H1 (cell line): ENCODE results near the gene RPL13A. TPM values are rescaled to one million over a fixed set of nuclear protein-coding genes. Genes with fewer than 3 reads are reported as not detected.

Experiments
- CTCF ChIA-PET: fragments of 300-600 bp; sonication (Branson Sonifier 250); formaldehyde crosslinking; loops from one replicate; lab custom pipeline; 2021; ENCODE audit not compliant: partially characterized antibody; lab: Charles Lee
- POLR2A ChIA-PET: fragments of 300-600 bp; sonication (Branson Sonifier 250); formaldehyde crosslinking; loops from one replicate; lab custom pipeline; 2021; ENCODE audit warnings: inconsistent platforms; ENCODE audit not compliant: partially characterized antibody; lab: Charles Lee
- DNase-seq, 2 experiments: peaks; one replicate each; pipeline versions ENCODE4 v3.0.0 to v3.0.0-alpha.2; 2010 to 2022; ENCODE audit warnings: low spot score in 2 of 2, low read depth in 1 of 2, mixed read lengths in 1 of 2
- FAIRE-seq: peaks from 2 replicates; lab custom pipeline; 2011; peaks lifted over from hg19 to GRCh38; lab: Jason Lieb, UNC
- H2AFZ ChIP-seq: 2 replicates; pipeline ENCODE4 v1.8.1; 2012; ENCODE audit warnings: low read length, inconsistent platforms
- H2AK5ac ChIP-seq: 2 replicates; pipeline ENCODE4 v1.6.1; 2013; ENCODE audit warnings: low read depth, low read length
- H2BK120ac ChIP-seq: replicated peaks from 2 replicates; pipeline ENCODE3; 2013; ENCODE audit warnings: low read depth, low read length, inconsistent platforms
- H2BK12ac ChIP-seq: 2 replicates; pipeline ENCODE4 v1.6.1; 2013; ENCODE audit warnings: low read depth, low read length
- H2BK15ac ChIP-seq: 2 replicates; pipeline ENCODE4 v1.6.1; 2013; ENCODE audit warnings: low read length
- H2BK20ac ChIP-seq: 2 replicates; pipeline ENCODE4 v1.6.1; 2013; ENCODE audit warnings: low read length
- H2BK5ac ChIP-seq: 2 replicates; pipeline ENCODE4 v1.6.1; 2013; ENCODE audit warnings: low read depth, low read length
- H3K14ac ChIP-seq: 2 replicates; pipeline ENCODE4 v1.6.1; 2013; ENCODE audit warnings: inconsistent platforms; ENCODE audit not compliant: insufficient read length
- H3K18ac ChIP-seq: 2 replicates; pipeline ENCODE4 v1.6.1; 2013; ENCODE audit warnings: low read length; ENCODE audit errors: extremely low read depth
- H3K23ac ChIP-seq: 2 replicates; pipeline ENCODE4 v1.6.1; 2013; ENCODE audit warnings: inconsistent platforms; ENCODE audit not compliant: insufficient read length
- H3K23me2 ChIP-seq: 2 replicates; pipeline ENCODE4 v1.6.1; 2013; ENCODE audit warnings: low read depth, low read length
- H3K27ac ChIP-seq: 2 replicates; pipeline ENCODE4 v1.6.1; 2011; ENCODE audit warnings: low read depth, low read length, inconsistent platforms
- H3K27me3 ChIP-seq, 4 experiments: replicated peaks in 1 of 4; 1 replicate in 1 of 4; 2 replicates in 3 of 4; pipeline versions ENCODE4 v1.6.1 to v1.8.1; 2011 to 2013; ENCODE audit warnings: low read length in 3 of 4, mild to moderate bottlenecking in 3 of 4, inconsistent platforms in 2 of 4, mixed read lengths in 2 of 4, moderate library complexity in 1 of 4; ENCODE audit not compliant: control insufficient read depth in 3 of 4, insufficient read depth in 3 of 4; ENCODE audit errors: extremely low read depth in 1 of 4
- H3K36me3 ChIP-seq, 4 experiments: 2 replicates each; pipeline versions ENCODE4 v1.6.1 to v1.8.1; 2011 to 2013; ENCODE audit warnings: mild to moderate bottlenecking in 4 of 4, low read length in 3 of 4, moderate library complexity in 2 of 4, control low read depth in 1 of 4, inconsistent platforms in 1 of 4; ENCODE audit not compliant: insufficient read depth in 4 of 4, control insufficient read depth in 2 of 4
- H3K4ac ChIP-seq: replicated peaks from 2 replicates; pipeline ENCODE3; 2013; ENCODE audit warnings: low read length, low read depth, mixed read lengths, inconsistent platforms; ENCODE audit not compliant: insufficient read length
- H3K4me1 ChIP-seq, 4 experiments: replicated peaks in 1 of 4; 1 replicate in 1 of 4; 2 replicates in 3 of 4; pipeline versions ENCODE4 v1.6.1 to v1.8.1; 2011 to 2013; ENCODE audit warnings: low read length in 3 of 4, inconsistent platforms in 2 of 4, mixed read lengths in 1 of 4; ENCODE audit not compliant: insufficient read depth in 4 of 4, control insufficient read depth in 3 of 4
- H3K4me2 ChIP-seq, 2 experiments: 2 replicates each; pipeline versions ENCODE4 v1.6.1 to v1.8.1; 2011 to 2013; ENCODE audit warnings: low read depth in 2 of 2, low read length in 2 of 2, control low read depth in 1 of 2, inconsistent platforms in 1 of 2, mild to moderate bottlenecking in 1 of 2; ENCODE audit not compliant: insufficient read depth in 1 of 2
- H3K4me3 ChIP-seq, 4 experiments: fragments of 200-600, 300-600 bp in 1 of 4; sonication (generic), shearing (Covaris generic), sonication (Bioruptor Twin) in 1 of 4; 2 replicates each; pipeline versions ENCODE4 v1.5.1 to v1.8.1; 2011 to 2016; ENCODE audit warnings: low read length in 4 of 4, low read depth in 3 of 4, control low read depth in 2 of 4, inconsistent platforms in 2 of 4, mild to moderate bottlenecking in 2 of 4, mixed read lengths in 1 of 4, moderate library complexity in 1 of 4; ENCODE audit not compliant: insufficient read depth in 2 of 4; ENCODE audit errors: extremely low read depth in 1 of 4
- H3K56ac ChIP-seq: replicated peaks from 2 replicates; pipeline ENCODE3; 2013; ENCODE audit warnings: low read depth, mild to moderate bottlenecking, mixed read lengths, low read length, inconsistent platforms; ENCODE audit not compliant: insufficient read length
- H3K79me1 ChIP-seq: 2 replicates; pipeline ENCODE4 v1.6.1; 2013; ENCODE audit warnings: low read depth, low read length, control low read depth
- H3K79me2 ChIP-seq, 2 experiments: 2 replicates each; pipeline versions ENCODE4 v1.6.1 to v1.8.1; 2012 to 2013; ENCODE audit warnings: low read length in 2 of 2, mild to moderate bottlenecking in 2 of 2, inconsistent platforms in 1 of 2; ENCODE audit not compliant: insufficient read depth in 2 of 2, control insufficient read depth in 1 of 2
- H3K9ac ChIP-seq, 4 experiments: replicated peaks in 1 of 4; 1 replicate in 1 of 4; 2 replicates in 3 of 4; pipeline versions ENCODE4 v1.6.1 to v1.8.1; 2011 to 2013; ENCODE audit warnings: low read depth in 3 of 4, low read length in 3 of 4, control low read depth in 2 of 4, mild to moderate bottlenecking in 2 of 4, moderate library complexity in 2 of 4, inconsistent platforms in 1 of 4; ENCODE audit errors: extremely low read depth in 1 of 4
- H3K9me3 ChIP-seq, 2 experiments: 2 replicates each; pipeline versions ENCODE4 v1.6.1 to v1.8.1; 2012 to 2013; ENCODE audit warnings: mild to moderate bottlenecking in 2 of 2, moderate library complexity in 2 of 2, control low read depth in 1 of 2, inconsistent platforms in 1 of 2, low read depth in 1 of 2, low read length in 1 of 2, mixed read lengths in 1 of 2; ENCODE audit not compliant: insufficient read depth in 2 of 2
- H4K20me1 ChIP-seq, 2 experiments: replicated peaks in 1 of 2; 2 replicates each; pipeline versions ENCODE3 to v1.8.1; 2011 to 2013; ENCODE audit warnings: inconsistent platforms in 2 of 2, low read length in 2 of 2, mild to moderate bottlenecking in 1 of 2; ENCODE audit not compliant: insufficient read depth in 2 of 2, control insufficient read depth in 1 of 2
- H4K5ac ChIP-seq: 2 replicates; pipeline ENCODE4 v1.6.1; 2013; ENCODE audit warnings: low read length, low read depth, mixed read lengths, inconsistent platforms; ENCODE audit not compliant: insufficient read length
- H4K8ac ChIP-seq: 2 replicates; pipeline ENCODE4 v1.8.0; 2013; ENCODE audit warnings: mild to moderate bottlenecking, moderate library complexity, low read length, inconsistent platforms; ENCODE audit not compliant: insufficient read depth; ENCODE audit errors: extremely low read depth
- H4K91ac ChIP-seq: replicated peaks from 2 replicates; pipeline ENCODE3; 2013; ENCODE audit warnings: low read length, mixed read lengths, inconsistent platforms; ENCODE audit not compliant: insufficient read length
- ASH2L ChIP-seq: fragments of 200-600, 300-600 bp; sonication (generic); IDR thresholded peaks from one replicate; pipeline ENCODE4 v1.7.1; 2017; ENCODE audit warnings: low read length
- KDM4A ChIP-seq: IDR thresholded peaks from one replicate; pipeline ENCODE4 v1.7.1; 2012; ENCODE audit warnings: low read depth, mild to moderate bottlenecking, moderate library complexity, low read length, inconsistent platforms; ENCODE audit not compliant: severe bottlenecking
- POU5F1 ChIP-seq: IDR thresholded peaks from 2 replicates; pipeline ENCODE4 v1.6.1; 2011; ENCODE audit warnings: low read depth, mild to moderate bottlenecking, low read length, moderate library complexity
- WGBS, 2 experiments: shearing (Covaris generic) in 1 of 2; methylation state at CpG; one replicate each; pipeline versions ENCODE4 v1.1.6 to v1.1.7; 2013 to 2015; ENCODE audit warnings: low lambda C conversion rate in 2 of 2, mixed read lengths in 2 of 2, inconsistent platforms in 1 of 2, low coverage in 1 of 2, missing lambda C conversion rate in 1 of 2; ENCODE audit not compliant: insufficient replicate concordance in 2 of 2, insufficient coverage in 1 of 2, insufficient read length in 1 of 2; ENCODE audit errors: extremely low coverage in 1 of 2, missing lambda C conversion rate in 1 of 2; 5-methylcytosine and 5-hydroxymethylcytosine counted together
- polyA plus RNA-seq, 7 experiments: library from polyadenylated mRNA; depleted of rRNA in 3 of 7; stranded (reverse) in 5 of 7; unstranded in 2 of 7; fragments of >200 nt in 5 of 7; fragments of 200-250 nt in 2 of 7; gene quantifications; 1 replicate in 5 of 7; 2 replicates in 1 of 7; 4 replicates in 1 of 7; pipeline versions ENCODE4 v1.2.1 to v1.2.3, GENCODE V29; 2011 to 2013; ENCODE audit warnings: missing spikeins in 2 of 7, mixed read lengths in 2 of 7
- total RNA-seq: library from RNA; stranded (reverse); fragmentation: NEBNext Ultra II Directional; extraction: Animal tissue kit (Norgen Biotek cat#: 25700); gene quantifications from 2 replicates; pipeline ENCODE4 v1.2.1, GENCODE V29; 2021

Gene RPL13A
- total and polyA plus RNA-seq, 2 of the 8 experiments (the other 6 are each of a cell fraction or from before 2014, with no cell fraction given): 3,305 to 8,868 TPM

GRCh38 chr19:49441960-49442350, 45.5 kb upstream of the RPL13A start:
- H3K9ac ChIP-seq: no peak overlapping the region
- H2AFZ ChIP-seq: no peak overlapping the region
- no peak overlapping the region for H2BK15ac ChIP-seq

More at GRCh38 chr19:49441960-49442350, 45.5 kb upstream of the RPL13A start:
- no peak overlapping the region for H2BK120ac ChIP-seq
- H3K4me3 ChIP-seq: peak overlapping the region; percentile 36 to 57 (median 44); a peak in 6 of 8 replicates
- WGBS, 2 experiments: 21% methylated on average over 14 of the region's 14 CpGs; no CpG with 5 or more reads in 1 of the 2 experiments
- H3K18ac ChIP-seq: peak overlapping the region; percentile 3; the same call in 1 of the 2 replicates
- no peaks in the 10 kb centered on the region for H3K79me2 ChIP-seq
- no peak overlapping the region for H2AK5ac ChIP-seq
- peaks cover 5 to 8% (median 6%) of the 10 kb centered on the region in 4 experiments; a peak in 6 of 8 replicates for H3K36me3 ChIP-seq
- peaks cover 3% of the 10 kb centered on the region in 2 experiments for H4K20me1 ChIP-seq
- no peak overlapping the region for H2BK20ac ChIP-seq
- H3K27ac ChIP-seq: no peak overlapping the region
- no peak overlapping the region for H3K4ac ChIP-seq
- H3K4me2 ChIP-seq: peak overlapping the region; percentile 53 to 73
- H4K91ac ChIP-seq: no peak overlapping the region
- TF ChIP-seq KDM4A: peak; percentile 43
- peak; percentile 43 for TF ChIP-seq ASH2L
- TF ChIP-seq POU5F1: no peak
- H3K56ac ChIP-seq: no peak overlapping the region
- H3K27me3 ChIP-seq: peaks cover 21 to 41% (median 39%) of the 10 kb centered on the region in 4 experiments
- no peak overlapping the region for H4K8ac ChIP-seq
- H2BK5ac ChIP-seq: no peak overlapping the region
- no peak overlapping the region for H4K5ac ChIP-seq
- peaks cover 18% of the 10 kb centered on the region; the same call in 1 of the 2 replicates for H3K23me2 ChIP-seq
- H3K4me1 ChIP-seq: peaks cover 0 to 5% (median 3%) of the 10 kb centered on the region in 4 experiments; a peak in 3 of 7 replicates
- H3K14ac ChIP-seq: no peak overlapping the region
- H3K23ac ChIP-seq: no peak overlapping the region
- ChIA-PET POLR2A (interaction anchor here (1.0 to 4.1 kb wide), 7 partner anchors 10 to 235 kb away, joined by 3 to 13 read pairs (median 3); partner anchors contain the start of genes ALDH16A1, PIH1D1 and PRMT1), CTCF (interaction anchor here (0.9 to 7.9 kb wide), 9 partner anchors 9 to 75 kb away, joined by 3 to 88 read pairs (median 7); partner anchors contain the start of genes GFY and PIH1D1)
- 0 out of 2 replicates have a peak overlapping the region, but pooled peaks have one; percentile 5 for H2BK12ac ChIP-seq
- no peaks in the 10 kb centered on the region for H3K79me1 ChIP-seq
- no peaks in the 10 kb centered on the region for H3K9me3 ChIP-seq
- FAIRE-seq (no peak), DNase-seq (no peak)
